Measurements from ENCODE around the gene CDC42.
A peak's percentile ranks its signal among the peaks of the same experiment; 100 is the strongest.

CDC42 gene

GRCh38 chr1:22071511-22071910 lies 19.0 kb downstream of the CDC42 start:
- no peak for FAIRE-seq
- DNase-seq (ENCODE audit: low spot score): no peak

DNA sequence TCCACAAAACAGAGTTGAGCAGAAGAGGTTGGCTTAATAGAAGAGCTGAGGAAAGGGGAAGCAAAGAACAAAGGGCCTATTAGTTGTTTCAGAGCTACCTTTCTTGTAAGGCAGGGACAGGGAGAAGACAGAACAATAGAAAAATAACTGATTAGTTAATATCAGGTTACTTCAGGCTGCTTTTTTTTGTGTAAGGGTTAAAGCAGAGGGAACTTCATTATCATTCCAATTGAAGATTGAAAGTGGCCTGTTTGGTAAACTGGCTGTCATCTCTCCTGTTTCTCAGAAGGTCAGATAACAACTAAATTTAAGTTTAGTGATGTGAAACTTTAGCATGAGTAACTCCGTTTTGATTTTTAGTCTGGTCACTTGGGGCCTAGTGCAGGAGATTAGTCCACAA lies 22.3 kb downstream of the CDC42 start:
- FAIRE-seq (no peak), DNase-seq (ENCODE audit: low spot score) (no peak)

GRCh38 chr1:22075718-22076117 lies 23.2 kb downstream of the CDC42 start:
- DNase-seq (ENCODE audit: low spot score): no peak
- FAIRE-seq: no peak

DNA sequence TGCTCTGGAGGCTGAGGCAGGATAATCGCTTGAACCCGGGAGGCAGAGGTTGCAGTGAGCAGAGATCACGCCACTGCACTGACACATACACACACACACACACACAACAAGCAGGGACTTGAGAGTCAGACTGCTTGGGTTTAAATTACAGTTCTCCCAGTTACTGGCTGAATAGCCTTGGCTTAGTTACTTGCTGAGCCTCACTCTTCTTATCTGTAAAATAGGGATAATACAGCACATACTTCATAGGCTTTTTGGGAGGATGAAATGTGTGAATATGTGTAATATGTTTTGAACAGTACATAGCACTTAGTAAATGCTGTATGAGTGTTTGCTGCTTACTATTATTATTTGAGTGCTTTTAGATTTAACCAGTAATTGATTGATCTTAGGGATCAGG lies 23.8 kb downstream of the CDC42 start:
- DNase-seq (ENCODE audit: low spot score) (no peak), FAIRE-seq (no peak)

DNA sequence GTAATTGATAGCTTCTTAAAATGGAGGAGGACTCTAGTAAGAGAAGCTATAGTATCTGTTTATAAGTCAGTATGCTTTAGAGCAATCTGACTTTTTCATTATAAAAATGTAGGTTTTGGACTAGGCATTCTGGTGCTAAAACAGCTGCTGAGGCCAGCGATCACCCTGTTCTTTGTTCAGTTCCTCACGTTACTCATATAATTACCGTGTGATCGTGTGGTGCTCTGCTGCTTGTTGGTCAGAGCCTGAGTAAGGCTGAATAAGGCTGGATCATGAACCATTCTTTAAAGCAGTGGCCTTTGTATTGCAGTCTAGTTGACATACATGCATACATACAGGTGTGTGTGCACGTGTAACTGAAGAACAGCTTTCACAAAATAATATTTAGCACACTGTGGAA lies 25.2 kb downstream of the CDC42 start:
- DNase-seq (ENCODE audit: low spot score): no peak
- no peak for FAIRE-seq

DNA sequence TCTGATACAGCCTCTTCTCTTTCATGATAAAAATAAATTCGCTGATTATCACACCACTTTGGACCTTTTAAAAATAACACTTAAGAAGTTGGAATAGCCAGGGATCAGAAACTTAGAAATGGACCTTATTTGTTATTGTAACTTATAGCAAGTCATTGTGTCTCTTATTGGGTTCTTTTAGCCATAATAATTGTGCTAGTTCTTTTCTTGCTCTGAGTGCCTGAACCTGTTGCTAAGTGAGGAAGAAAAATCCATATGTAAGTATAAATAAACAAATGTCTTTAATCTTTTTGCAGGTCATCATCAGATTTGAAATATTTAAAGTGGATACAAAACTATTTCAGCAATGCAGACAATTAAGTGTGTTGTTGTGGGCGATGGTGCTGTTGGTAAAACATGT lies 25.6 kb downstream of the CDC42 start:
- DNase-seq (ENCODE audit: low spot score): no peak
- FAIRE-seq: no peak

- no peak for FAIRE-seq
- no peak for DNase-seq (ENCODE audit: low spot score)
Observed at GRCh38 chr1:22080191-22080590, 27.7 kb downstream of the CDC42 start.

- no peak for FAIRE-seq
- DNase-seq (ENCODE audit: low spot score): no peak
Observed at GRCh38 chr1:22088331-22088730, 35.8 kb downstream of the CDC42 start.

DNA sequence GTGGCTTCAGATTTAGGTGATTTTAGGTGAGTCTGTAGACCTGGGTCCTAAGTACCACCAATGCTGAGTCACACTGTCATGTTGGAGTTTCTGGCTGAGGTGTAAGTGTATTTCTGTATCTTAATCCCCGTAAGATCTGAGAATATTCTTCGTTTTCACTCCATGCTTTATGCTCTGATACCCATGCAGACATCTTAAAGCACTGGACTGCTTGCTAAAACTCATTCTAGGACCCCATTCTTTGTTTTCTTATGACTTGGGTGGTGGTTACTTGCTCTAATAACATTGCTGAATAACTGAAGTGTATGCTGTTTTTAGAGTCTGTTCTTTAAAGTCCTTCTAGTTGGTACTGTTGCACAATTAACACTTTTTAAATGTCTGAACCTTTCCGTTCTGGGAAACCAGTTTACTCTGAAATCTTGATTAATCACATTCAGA lies 36.6 kb downstream of the CDC42 start:
- no peak for FAIRE-seq

GRCh38 chr1:22089787-22090186 lies 37.3 kb downstream of the CDC42 start:
- FAIRE-seq (no peak), DNase-seq (ENCODE audit: low spot score) (no peak)

More for the DNA sequence above, 36.6 kb downstream of the CDC42 start:
- no peak for DNase-seq (ENCODE audit: low spot score)

- no peak for FAIRE-seq
- DNase-seq (ENCODE audit: low spot score): no peak
Observed at GRCh38 chr1:22090867-22091266, 38.4 kb downstream of the CDC42 start.

DNA sequence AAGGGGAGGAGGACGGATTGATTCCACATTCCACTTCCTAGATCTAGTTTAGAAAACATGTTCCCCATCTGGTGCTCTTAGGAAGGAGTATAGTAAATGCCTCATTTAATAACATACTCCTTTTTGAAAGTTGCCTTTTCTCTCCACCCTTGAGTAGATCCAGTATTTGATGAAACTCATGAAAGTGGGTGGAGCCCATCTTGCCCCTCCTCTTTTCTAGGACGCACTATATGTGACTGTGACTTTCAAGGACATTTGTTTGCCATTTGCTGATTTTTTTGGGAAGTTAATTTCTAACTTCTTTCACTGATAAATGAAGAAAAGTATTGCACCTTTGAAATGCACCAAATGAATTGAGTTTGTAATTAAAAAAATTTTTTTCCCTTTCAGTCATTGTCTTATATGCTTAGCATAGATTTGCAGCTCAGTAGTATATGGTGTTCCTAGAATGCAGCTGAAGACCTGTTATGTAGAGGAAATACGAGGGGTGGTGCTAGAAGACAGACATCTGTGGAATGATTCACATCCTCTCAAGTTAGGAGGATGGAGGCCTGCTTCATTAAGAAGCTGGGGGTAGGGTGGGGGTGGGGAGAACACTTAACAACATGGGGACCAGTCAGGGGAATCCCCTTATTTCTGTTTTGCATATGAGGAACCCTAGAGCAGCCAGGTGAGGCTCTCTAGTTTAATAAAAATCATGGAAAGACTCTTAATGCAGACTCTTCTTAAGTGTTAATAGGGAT lies 39.7 kb downstream of the CDC42 start:
- FAIRE-seq: peak; percentile 12

DNA sequence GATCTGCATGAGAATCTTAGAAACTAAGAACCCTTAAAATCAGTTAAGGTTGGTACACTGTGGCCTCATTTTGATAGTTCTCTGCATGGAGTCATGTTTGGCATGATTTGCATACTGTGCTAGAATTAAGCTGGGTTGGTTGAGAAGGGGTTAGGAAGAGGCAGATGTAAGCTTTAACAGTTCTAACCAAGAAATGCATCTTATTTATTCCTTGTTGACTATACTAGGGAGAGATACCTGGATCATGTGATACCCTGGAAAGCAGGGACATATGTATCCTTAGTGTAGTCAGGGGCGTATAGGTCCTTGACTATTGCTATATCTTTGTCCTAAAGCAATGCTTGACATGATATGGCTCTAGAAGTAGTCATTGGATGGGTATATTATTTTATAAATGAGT lies 41.0 kb downstream of the CDC42 start:
- FAIRE-seq (no peak), DNase-seq (ENCODE audit: low spot score) (no peak)

More for the DNA sequence above, 39.7 kb downstream of the CDC42 start:
- peak; percentile 37 for DNase-seq (ENCODE audit: low spot score)

- DNase-seq (ENCODE audit: low spot score) (no peak), FAIRE-seq (no peak)
Observed at GRCh38 chr1:22096036-22096435, 43.5 kb downstream of the CDC42 start.

DNA sequence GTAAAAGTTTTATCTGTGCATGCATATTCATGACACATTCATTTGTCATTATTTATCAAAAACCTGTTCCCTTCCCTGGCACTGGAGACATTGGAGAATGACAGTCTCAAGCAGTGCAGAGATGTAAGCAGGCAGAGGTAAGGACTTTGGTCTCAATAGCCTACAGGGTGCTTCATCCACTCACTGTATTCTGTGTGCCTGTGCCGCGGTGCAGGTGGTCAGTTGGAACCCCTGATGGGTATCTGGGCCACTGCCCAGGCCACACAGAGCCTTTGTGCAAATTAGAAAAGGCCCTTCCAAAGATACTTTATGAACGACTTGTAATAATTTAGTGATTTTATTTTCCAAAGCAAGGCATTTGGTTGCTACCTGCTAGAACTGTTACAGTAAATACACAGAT lies 44.0 kb downstream of the CDC42 start:
- DNase-seq (ENCODE audit: low spot score) (no peak), FAIRE-seq (no peak)

- FAIRE-seq (no peak), DNase-seq (ENCODE audit: low spot score) (no peak)
Observed at GRCh38 chr1:22098752-22099151, 46.2 kb downstream of the CDC42 start.

DNA sequence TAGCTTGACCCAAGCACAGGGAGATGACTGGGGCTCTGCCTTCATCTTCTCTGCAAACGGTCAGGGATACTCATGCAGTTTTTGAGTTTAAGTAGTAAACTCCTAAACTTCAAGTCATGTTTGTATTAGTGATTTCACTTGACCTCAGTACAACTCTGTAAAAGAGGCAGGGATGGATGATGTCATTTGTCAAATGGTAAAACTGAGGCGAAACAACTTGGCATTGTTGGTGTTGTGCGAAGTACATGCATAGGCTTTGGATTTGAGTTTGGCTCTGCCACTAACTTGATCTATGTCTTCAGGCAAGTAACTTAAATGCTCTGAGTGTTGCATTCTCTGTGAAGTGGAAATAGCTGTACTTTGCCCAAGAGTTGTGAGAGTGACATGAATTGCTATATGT lies 47.7 kb downstream of the CDC42 start:
- no peak for FAIRE-seq
- DNase-seq (ENCODE audit: low spot score): no peak

DNA sequence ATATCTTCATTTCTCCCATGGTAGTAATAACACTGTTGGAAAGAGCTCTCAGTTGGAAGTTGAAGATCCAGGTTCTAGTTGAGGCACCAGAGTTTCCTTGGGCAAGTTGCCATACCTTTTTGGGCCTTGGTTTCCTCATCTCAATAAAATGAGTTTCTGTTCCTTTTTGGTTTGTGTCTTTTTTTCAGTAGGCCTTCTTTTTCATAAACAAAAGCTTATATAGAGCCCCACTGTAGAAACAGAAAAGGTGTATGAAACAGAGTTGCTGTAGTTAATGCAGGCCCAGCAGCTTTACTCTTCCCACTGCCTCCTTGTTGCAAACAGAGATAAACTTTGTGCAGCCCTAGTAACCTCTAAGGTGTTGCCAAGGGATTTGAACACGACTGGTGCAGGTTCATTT lies 48.7 kb downstream of the CDC42 start:
- no peak for DNase-seq (ENCODE audit: low spot score)
- FAIRE-seq: no peak

GRCh38 chr1:22101995-22102394 lies 49.5 kb downstream of the CDC42 start:
- DNase-seq (ENCODE audit: low spot score) (no peak), FAIRE-seq (no peak)

GRCh38 chr1:22102746-22103145 lies 50.2 kb downstream of the CDC42 start:
- FAIRE-seq: no peak
- no peak for DNase-seq (ENCODE audit: low spot score)

- DNase-seq (ENCODE audit: low spot score): no peak
- no peak for FAIRE-seq
Observed at GRCh38 chr1:22104094-22104493, 51.6 kb downstream of the CDC42 start.

- FAIRE-seq (no peak), DNase-seq (ENCODE audit: low spot score) (no peak)
Observed at GRCh38 chr1:22104865-22105437, 52.4 kb downstream of the CDC42 start.

DNA sequence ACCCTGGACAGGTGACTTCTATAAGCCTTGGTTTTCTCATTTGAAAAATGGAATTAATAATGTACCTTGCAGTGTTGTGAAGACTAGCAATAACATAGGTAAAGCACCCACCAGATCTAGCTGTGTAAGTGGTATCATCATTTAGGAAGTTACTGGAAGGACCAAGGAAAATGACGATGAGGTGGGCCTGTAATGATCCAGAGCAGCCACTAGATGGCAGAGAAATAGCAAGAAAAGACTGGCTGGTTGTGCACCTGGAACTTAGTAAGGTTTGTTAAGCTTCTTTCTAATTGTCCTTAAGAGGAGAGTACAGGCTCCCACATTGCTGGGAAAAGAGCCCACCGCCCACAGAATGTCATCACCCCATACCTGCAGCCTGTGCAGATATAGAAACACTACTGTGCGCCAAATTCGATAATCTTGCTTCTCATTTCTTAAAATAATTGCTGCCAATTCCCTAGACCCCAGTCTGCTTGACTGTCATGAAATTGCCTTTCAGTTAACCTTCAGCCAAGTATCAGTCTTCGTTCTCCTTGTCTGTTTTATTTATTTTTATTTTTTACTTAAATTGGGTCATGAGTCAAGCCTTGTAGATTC lies 53.2 kb downstream of the CDC42 start:
- FAIRE-seq (no peak), DNase-seq (ENCODE audit: low spot score) (peak; percentile 44)

Measured in RCC 7860 (cell line).